GM10847 (cell line): ENCODE results near the gene NANOS3.

Experiments used
- POLR2A ChIP-seq: IDR thresholded peaks from 2 replicates; pipeline ENCODE4 v1.6.1; 2011; ENCODE audit not compliant: insufficient read length; ENCODE audit errors: extremely low read depth

NANOS3 gene

GRCh38 chr19:13888281-13888680, 11.3 kb downstream of the NANOS3 start:
- no peak for TF ChIP-seq POLR2A

- no peak for TF ChIP-seq POLR2A
Measured at GRCh38 chr19:13890136-13890535, 13.2 kb downstream of the NANOS3 start.

GRCh38 chr19:13892870-13893269, 15.9 kb downstream of the NANOS3 start:
- no peak for TF ChIP-seq POLR2A

- no peak for TF ChIP-seq POLR2A
Measured at GRCh38 chr19:13894552-13894951, 17.6 kb downstream of the NANOS3 start.

- no peak for TF ChIP-seq POLR2A
Measured at GRCh38 chr19:13896227-13896626, 19.3 kb downstream of the NANOS3 start.

GRCh38 chr19:13899393-13899792, 22.5 kb downstream of the NANOS3 start:
- no peak for TF ChIP-seq POLR2A

GRCh38 chr19:13899912-13900584, 23.1 kb downstream of the NANOS3 start:
- no peak for TF ChIP-seq POLR2A

GRCh38 chr19:13902993-13903555, 26.1 kb downstream of the NANOS3 start:
- TF ChIP-seq POLR2A, result no peak

- TF ChIP-seq POLR2A, result peak; percentile 59
Measured at GRCh38 chr19:13905634-13906520, 28.9 kb downstream of the NANOS3 start, which contains the start of the genes BRME1 and CC2D1A. BRME1 (minus strand) TSS chr19:13906117; CDS start chr19:13904892, 1,225 bp downstream. CC2D1A (plus strand) TSS chr19:13906201; CDS start chr19:13906442, 241 bp downstream.

- no peak for TF ChIP-seq POLR2A
Measured at GRCh38 chr19:13906521-13906904, 29.6 kb downstream of the NANOS3 start.

GRCh38 chr19:13906910-13907309, 30.0 kb downstream of the NANOS3 start:
- TF ChIP-seq POLR2A, result no peak

- no peak for TF ChIP-seq POLR2A
Measured at GRCh38 chr19:13908674-13909073, 31.7 kb downstream of the NANOS3 start.

GRCh38 chr19:13909430-13909829, 32.5 kb downstream of the NANOS3 start:
- TF ChIP-seq POLR2A, result no peak

GRCh38 chr19:13913352-13913751, 36.4 kb downstream of the NANOS3 start:
- no peak for TF ChIP-seq POLR2A

- TF ChIP-seq POLR2A, result no peak
Measured at GRCh38 chr19:13914777-13915176, 37.8 kb downstream of the NANOS3 start.
